ENCODE measurements around the gene NMNAT2.

Gene NMNAT2

DNA sequence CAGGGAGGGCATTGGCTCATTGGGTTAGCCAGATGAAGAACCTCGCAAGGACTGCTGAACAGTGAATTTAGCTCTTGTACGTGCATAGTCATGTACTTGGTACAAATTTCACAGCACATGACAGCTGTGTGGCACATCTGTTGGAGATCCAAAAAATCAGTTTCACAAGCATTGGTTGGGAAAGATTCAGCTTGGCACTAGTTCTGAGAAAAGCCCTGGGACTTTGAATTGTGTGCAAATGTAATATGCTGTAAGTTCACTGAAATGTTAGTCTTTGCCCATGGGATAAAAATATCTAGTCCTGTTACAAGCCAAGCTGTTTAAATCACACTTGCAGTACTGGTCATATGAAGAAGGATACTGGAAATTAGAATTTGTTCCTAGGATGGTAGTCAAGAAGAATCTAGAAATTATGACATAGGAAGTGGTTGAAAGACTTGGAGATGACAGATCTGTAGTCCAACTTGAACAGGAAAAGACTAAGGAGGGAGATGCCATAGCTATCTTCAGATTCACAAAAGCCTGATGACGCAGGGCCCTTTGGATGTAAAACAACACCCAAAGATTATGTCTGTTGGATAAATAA, 212.9 kb downstream of the NMNAT2 start:
- no peak overlapping the region for H3K4me3 ChIP-seq (replicated peaks; ENCODE audit: low read depth, low read length)
- DNase-seq (ENCODE audit: low read depth), result peak; percentile 96
- TF ChIP-seq, protein P1, sequence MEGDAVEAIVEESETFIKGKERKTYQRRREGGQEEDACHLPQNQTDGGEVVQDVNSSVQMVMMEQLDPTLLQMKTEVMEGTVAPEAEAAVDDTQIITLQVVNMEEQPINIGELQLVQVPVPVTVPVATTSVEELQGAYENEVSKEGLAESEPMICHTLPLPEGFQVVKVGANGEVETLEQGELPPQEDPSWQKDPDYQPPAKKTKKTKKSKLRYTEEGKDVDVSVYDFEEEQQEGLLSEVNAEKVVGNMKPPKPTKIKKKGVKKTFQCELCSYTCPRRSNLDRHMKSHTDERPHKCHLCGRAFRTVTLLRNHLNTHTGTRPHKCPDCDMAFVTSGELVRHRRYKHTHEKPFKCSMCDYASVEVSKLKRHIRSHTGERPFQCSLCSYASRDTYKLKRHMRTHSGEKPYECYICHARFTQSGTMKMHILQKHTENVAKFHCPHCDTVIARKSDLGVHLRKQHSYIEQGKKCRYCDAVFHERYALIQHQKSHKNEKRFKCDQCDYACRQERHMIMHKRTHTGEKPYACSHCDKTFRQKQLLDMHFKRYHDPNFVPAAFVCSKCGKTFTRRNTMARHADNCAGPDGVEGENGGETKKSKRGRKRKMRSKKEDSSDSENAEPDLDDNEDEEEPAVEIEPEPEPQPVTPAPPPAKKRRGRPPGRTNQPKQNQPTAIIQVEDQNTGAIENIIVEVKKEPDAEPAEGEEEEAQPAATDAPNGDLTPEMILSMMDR (IDR thresholded peaks at IDR 0.05; ENCODE audit: low read length, missing control alignments), result no peak

DNA sequence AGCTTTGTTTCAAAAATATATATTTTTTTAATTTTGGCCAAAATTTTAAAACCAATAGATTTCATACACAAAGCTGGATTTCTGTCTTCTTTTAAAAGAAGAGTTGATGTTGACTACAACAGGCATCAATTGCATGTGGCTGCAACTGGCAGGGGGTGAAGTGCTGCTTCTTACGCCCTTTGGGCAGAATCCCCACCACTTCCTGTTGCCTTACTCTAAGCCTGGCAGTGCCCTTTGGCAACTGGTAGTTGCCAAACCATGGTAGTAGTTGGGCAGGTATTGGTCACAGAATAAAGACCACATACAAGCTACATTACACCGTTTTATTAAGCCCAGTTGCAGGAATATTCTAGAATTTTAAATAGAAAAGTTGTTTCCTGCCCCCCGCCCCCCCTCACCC, 215.1 kb downstream of the NMNAT2 start:
- TF ChIP-seq, protein P1 (IDR thresholded peaks at IDR 0.05; ENCODE audit: low read length, missing control alignments), result no peak
- H3K4me3 ChIP-seq (replicated peaks; ENCODE audit: low read depth, low read length), result no peak overlapping the region
- DNase-seq (ENCODE audit: low read depth), result no peak

DNA sequence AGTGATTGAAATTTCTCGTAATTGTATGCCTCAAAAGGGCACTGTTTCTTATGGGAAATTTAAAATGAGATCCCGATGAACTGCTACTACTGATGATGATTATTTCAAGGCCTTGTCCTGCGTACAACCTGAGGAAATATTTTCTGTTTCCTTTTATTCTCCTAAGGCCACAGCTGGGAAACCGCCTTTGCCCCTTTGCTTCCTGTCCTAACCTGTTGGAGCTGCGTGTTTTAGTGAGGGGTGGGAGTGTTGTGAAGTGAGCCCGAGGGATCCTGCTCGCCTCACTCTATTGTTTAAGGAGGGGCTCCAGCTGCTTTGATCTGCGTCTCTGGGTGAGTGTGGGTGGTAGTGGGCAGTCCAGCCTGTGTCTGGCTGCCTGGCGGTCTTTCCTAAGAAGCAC, 217.7 kb downstream of the NMNAT2 start:
- DNase-seq (ENCODE audit: low read depth), result no peak
- TF ChIP-seq, protein P1 (IDR thresholded peaks at IDR 0.05; ENCODE audit: low read length, missing control alignments), result no peak
- H3K4me3 ChIP-seq (replicated peaks; ENCODE audit: low read depth, low read length), result no peak overlapping the region

DNA sequence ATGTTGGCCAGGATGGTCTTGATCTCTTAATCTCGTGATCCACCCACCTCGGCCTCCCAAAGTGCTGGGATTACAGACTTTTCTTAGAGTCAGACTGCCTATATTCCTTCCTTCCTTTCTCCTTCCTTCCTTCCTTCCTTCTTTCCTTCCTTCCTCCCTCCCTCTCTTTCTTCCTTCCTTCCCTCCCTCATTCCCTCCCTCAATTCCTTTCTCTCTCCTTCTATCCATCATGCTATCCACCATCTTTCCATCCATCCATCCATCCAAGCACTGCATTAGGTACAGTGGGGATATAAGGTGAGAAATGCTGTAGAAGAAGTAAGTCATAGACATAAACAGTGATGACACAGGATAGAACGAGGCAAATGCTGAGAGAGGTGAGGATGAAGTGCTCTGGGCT, 218.9 kb downstream of the NMNAT2 start:
- TF ChIP-seq, protein P1 (IDR thresholded peaks at IDR 0.05; ENCODE audit: low read length, missing control alignments), result no peak
- H3K4me3 ChIP-seq (replicated peaks; ENCODE audit: low read depth, low read length), result no peak overlapping the region
- DNase-seq (ENCODE audit: low read depth), result no peak

- TF ChIP-seq, protein P1 (IDR thresholded peaks at IDR 0.05; ENCODE audit: low read length, missing control alignments), result no peak
- H3K4me3 ChIP-seq (replicated peaks; ENCODE audit: low read depth, low read length), result no peak overlapping the region
- DNase-seq (ENCODE audit: low read depth), result peak; percentile 91
Measured at GRCh38 chr1:183198463-183198862, 219.7 kb downstream of the NMNAT2 start.

Data from fibroblast of pulmonary artery (primary cell).